CD4-positive, alpha-beta memory T cell (primary cell): ENCODE results near the gene EGFL7. TPM values are rescaled to one million over a fixed set of nuclear protein-coding genes. Genes with fewer than 3 reads are reported as not detected.

Experiments
- CTCF ChIA-PET: fragments of 350-600 bp; sonication (Branson Sonifier 250); formaldehyde crosslinking; loops from one replicate; lab custom pipeline; 2021; ENCODE audit warnings: inconsistent platforms; ENCODE audit not compliant: partially characterized antibody; lab: Charles Lee
- POLR2A ChIA-PET: fragments of 350-600 bp; sonication (Branson Sonifier 250); formaldehyde crosslinking; loops from one replicate; lab custom pipeline; 2021; ENCODE audit not compliant: partially characterized antibody; lab: Charles Lee
- DNase-seq, 5 donors: peaks; one replicate each; pipeline versions ENCODE4 v3.0.0 to v3.0.0-alpha.2; 2020 to 2022; ENCODE audit warnings: mixed read lengths in 1 of 5
- H3K27ac ChIP-seq: one replicate; pipeline ENCODE4 v1.7.0; 2013; ENCODE audit warnings: low read depth, low read length
- H3K27me3 ChIP-seq: 2 replicates; pipeline ENCODE4 v1.7.0; 2013; ENCODE audit warnings: mild to moderate bottlenecking, low read length, moderate library complexity; ENCODE audit not compliant: insufficient read depth
- H3K36me3 ChIP-seq: 2 replicates; pipeline ENCODE4 v1.7.0; 2013; ENCODE audit warnings: mild to moderate bottlenecking, low read length, moderate library complexity; ENCODE audit not compliant: insufficient read depth
- H3K4me1 ChIP-seq: 2 replicates; pipeline ENCODE4 v1.7.0; 2013; ENCODE audit warnings: mild to moderate bottlenecking, low read length, moderate library complexity; ENCODE audit not compliant: insufficient read depth
- H3K4me3 ChIP-seq, 2 donors: one replicate each; pipeline ENCODE4 v1.7.0; 2013; ENCODE audit warnings: low read length in 2 of 2, mild to moderate bottlenecking in 1 of 2
- H3K9me3 ChIP-seq, 2 donors: one replicate each; pipeline ENCODE4 v1.7.0; 2013; ENCODE audit warnings: low read length in 2 of 2, control low read depth in 1 of 2; ENCODE audit not compliant: control insufficient read depth in 1 of 2
- H3K27ac Mint-ChIP-seq, 7 donors: one replicate each; pipeline ENCODE4 v1.8.0; 2020 to 2021; ENCODE audit warnings: mixed read lengths in 7 of 7, mild to moderate bottlenecking in 6 of 7, inconsistent platforms in 3 of 7, moderate library complexity in 3 of 7
- H3K27me3 Mint-ChIP-seq, 2 donors: one replicate each; pipeline ENCODE4 v1.8.0; 2020 to 2021; ENCODE audit warnings: mixed read lengths in 2 of 2
- H3K36me3 Mint-ChIP-seq, 2 donors: one replicate each; pipeline ENCODE4 v1.8.0; 2020 to 2021; ENCODE audit warnings: mixed read lengths in 2 of 2, inconsistent platforms in 1 of 2, mild to moderate bottlenecking in 1 of 2
- H3K4me1 Mint-ChIP-seq, 4 donors: one replicate each; pipeline ENCODE4 v1.8.0; 2020 to 2021; ENCODE audit warnings: mixed read lengths in 4 of 4, mild to moderate bottlenecking in 1 of 4
- H3K4me3 Mint-ChIP-seq, 8 donors: one replicate each; pipeline ENCODE4 v1.8.0; 2020 to 2021; ENCODE audit warnings: mixed read lengths in 8 of 8, mild to moderate bottlenecking in 7 of 8, moderate library complexity in 6 of 8, inconsistent platforms in 3 of 8
- H3K9me3 Mint-ChIP-seq, 8 donors: one replicate each; pipeline ENCODE4 v1.8.0; 2020 to 2021; ENCODE audit warnings: mixed read lengths in 8 of 8, mild to moderate bottlenecking in 5 of 8, inconsistent platforms in 3 of 8, moderate library complexity in 1 of 8
- intact Hi-C: fragments of 100-400 bp; cut with micrococcal nuclease; formaldehyde crosslinking; loops from one replicate; pipeline ENCODE4 v1.15.1; 2023
- polyA plus RNA-seq, 2 donors: library from polyadenylated mRNA; unstranded; fragments of 300-500 nt; fragmentation: Illumina TruSeq; gene quantifications; one replicate each; pipeline ENCODE4 v1.2.3, GENCODE V29; 2021
- total RNA-seq, 2 experiments: library from RNA; stranded (reverse); gene quantifications; one replicate each; pipeline ENCODE4 v1.2.3, GENCODE V29; 2021

EGFL7 gene
- total and polyA plus RNA-seq, 4 experiments from 2014 or later, result 0.64 TPM; not detected in 3

GRCh38 chr9:136666372-136667213 lies 3.9 kb downstream of the EGFL7 start:
- peaks cover 5% of the 10 kb centered on the region for H3K4me1 ChIP-seq
- no peaks in the 10 kb centered on the region for H3K27me3 ChIP-seq
- H3K27ac ChIP-seq, result no peak overlapping the region
- intact Hi-C loops, result no loop called here
- no peaks in the 10 kb centered on the region for H3K36me3 ChIP-seq
- CTCF ChIA-PET, result no interaction called here
- Mint-ChIP-seq H3K4me3 (peak overlapping the region in 6 of 8 donors; percentile 17 to 53 (median 38)), H3K27ac (no peak overlapping the region), H3K9me3 (no peaks in the 10 kb centered on the region), H3K36me3 (no peaks in the 10 kb centered on the region), H3K27me3 (peaks cover 2 to 7% of the 10 kb centered on the region in 2 donors), H3K4me1 (peaks cover 0 to 6% (median 0%) of the 10 kb centered on the region in 4 donors)
- H3K4me3 ChIP-seq, result no peak overlapping the region
- POLR2A ChIA-PET, result interaction anchor here (1.1 kb wide), 1 partner anchor 181 kb away, joined by 3 read pairs; no protein-coding TSS in a partner anchor
- no peak for DNase-seq
- no peaks in the 10 kb centered on the region for H3K9me3 ChIP-seq

GRCh38 chr9:136667214-136667939 lies 4.7 kb downstream of the EGFL7 start:
- H3K4me3 ChIP-seq, result no peak overlapping the region
- H3K36me3 ChIP-seq, result no peaks in the 10 kb centered on the region
- peaks cover 0 to 6% (median 0%) of the 10 kb centered on the region in 4 donors for H3K4me1 Mint-ChIP-seq
- no peaks in the 10 kb centered on the region for H3K36me3 Mint-ChIP-seq
- no peak overlapping the region for H3K27ac Mint-ChIP-seq
- no peaks in the 10 kb centered on the region for H3K9me3 ChIP-seq
- intact Hi-C loops, result no loop called here
- ChIA-PET CTCF (no interaction called here), POLR2A (no interaction called here)
- no peaks in the 10 kb centered on the region for H3K27me3 ChIP-seq
- peak overlapping the region in 1 of 8 donors; percentile 34 for H3K4me3 Mint-ChIP-seq
- no peaks in the 10 kb centered on the region for H3K9me3 Mint-ChIP-seq
- no peak overlapping the region for H3K27ac ChIP-seq
- peaks cover 5% of the 10 kb centered on the region for H3K4me1 ChIP-seq
- peaks cover 2 to 7% of the 10 kb centered on the region in 2 donors for H3K27me3 Mint-ChIP-seq
- DNase-seq, result no peak

- peaks cover 2 to 6% of the 10 kb centered on the region in 2 donors for H3K27me3 Mint-ChIP-seq
- H3K4me3 Mint-ChIP-seq, result no peak overlapping the region
- no peak overlapping the region for H3K27ac Mint-ChIP-seq
- H3K27me3 ChIP-seq, result no peaks in the 10 kb centered on the region
- H3K4me1 ChIP-seq, result peaks cover 5% of the 10 kb centered on the region
- H3K4me3 ChIP-seq, result no peak overlapping the region
- intact Hi-C loops, result no loop called here
- H3K9me3 Mint-ChIP-seq, result no peaks in the 10 kb centered on the region
- no peak for DNase-seq
- H3K27ac ChIP-seq, result no peak overlapping the region
- ChIA-PET POLR2A (no interaction called here), CTCF (no interaction called here)
- no peaks in the 10 kb centered on the region for H3K9me3 ChIP-seq
- no peaks in the 10 kb centered on the region for H3K36me3 Mint-ChIP-seq
- H3K4me1 Mint-ChIP-seq, result peaks cover 0 to 6% (median 0%) of the 10 kb centered on the region in 4 donors
- H3K36me3 ChIP-seq, result no peaks in the 10 kb centered on the region
Observed at GRCh38 chr9:136667940-136668760, 5.4 kb downstream of the EGFL7 start.

- H3K36me3 Mint-ChIP-seq, result peaks cover 0 to 3% of the 10 kb centered on the region in 2 donors
- H3K27me3 ChIP-seq, result no peaks in the 10 kb centered on the region
- DNase-seq, result no peak
- H3K27ac Mint-ChIP-seq, result no peak overlapping the region
- peak overlapping the region in 1 of 8 donors; percentile 32 for H3K4me3 Mint-ChIP-seq
- H3K27me3 Mint-ChIP-seq, result peaks cover 2 to 5% of the 10 kb centered on the region in 2 donors
- ChIA-PET CTCF (no interaction called here), POLR2A (no interaction called here)
- H3K36me3 ChIP-seq, result no peaks in the 10 kb centered on the region
- no peaks in the 10 kb centered on the region for H3K9me3 Mint-ChIP-seq
- no peak overlapping the region for H3K27ac ChIP-seq
- no peak overlapping the region for H3K4me3 ChIP-seq
- peaks cover 0 to 6% (median 0%) of the 10 kb centered on the region in 4 donors for H3K4me1 Mint-ChIP-seq
- H3K9me3 ChIP-seq, result no peaks in the 10 kb centered on the region
- intact Hi-C loops, result no loop called here
- peaks cover 5% of the 10 kb centered on the region for H3K4me1 ChIP-seq
Observed at GRCh38 chr9:136668983-136669790, 6.5 kb downstream of the EGFL7 start.

DNA sequence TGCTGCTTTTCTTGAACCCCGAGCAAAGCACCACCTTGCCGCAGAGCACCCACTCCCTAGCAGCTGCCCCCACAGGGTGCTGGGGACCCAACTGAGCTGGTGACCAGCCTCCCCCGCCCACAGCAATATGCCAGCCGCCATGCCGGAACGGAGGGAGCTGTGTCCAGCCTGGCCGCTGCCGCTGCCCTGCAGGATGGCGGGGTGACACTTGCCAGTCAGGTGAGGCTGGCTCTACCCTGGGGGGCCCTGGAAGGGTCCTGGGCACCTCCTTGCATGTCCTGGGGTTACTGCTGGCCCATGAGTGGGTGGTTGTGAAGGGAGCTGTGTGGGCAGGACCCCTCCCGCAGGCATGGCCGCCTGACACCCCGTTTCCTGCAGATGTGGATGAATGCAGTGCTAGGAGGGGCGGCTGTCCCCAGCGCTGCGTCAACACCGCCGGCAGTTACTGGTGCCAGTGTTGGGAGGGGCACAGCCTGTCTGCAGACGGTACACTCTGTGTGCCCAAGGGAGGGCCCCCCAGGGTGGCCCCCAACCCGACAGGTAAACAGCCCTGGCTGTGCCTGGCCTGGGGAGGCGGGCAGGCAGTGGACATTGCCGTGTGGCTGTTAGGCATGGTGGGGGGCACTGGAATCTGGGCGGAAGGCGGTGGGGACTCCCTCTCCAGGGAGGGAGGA lies 7.2 kb downstream of the EGFL7 start:
- Mint-ChIP-seq H3K9me3 (no peaks in the 10 kb centered on the region), H3K4me3 (no peak overlapping the region), H3K27me3 (peaks cover 2 to 3% of the 10 kb centered on the region in 2 donors), H3K36me3 (peaks cover 0 to 3% of the 10 kb centered on the region in 2 donors), H3K4me1 (peaks cover 0 to 4% (median 0%) of the 10 kb centered on the region in 4 donors), H3K27ac (no peak overlapping the region)
- Histone ChIP-seq H3K27me3 (no peaks in the 10 kb centered on the region), H3K9me3 (no peaks in the 10 kb centered on the region), H3K36me3 (no peaks in the 10 kb centered on the region), H3K4me1 (peaks cover 4% of the 10 kb centered on the region), H3K4me3 (no peak overlapping the region), H3K27ac (no peak overlapping the region)
- no peak for DNase-seq
- CTCF ChIA-PET, result interaction anchor here (0.6 kb wide), 1 partner anchor 19 kb away, joined by 3 read pairs; no protein-coding TSS in a partner anchor
- POLR2A ChIA-PET, result no interaction called here
- intact Hi-C loops, result no loop called here

DNA sequence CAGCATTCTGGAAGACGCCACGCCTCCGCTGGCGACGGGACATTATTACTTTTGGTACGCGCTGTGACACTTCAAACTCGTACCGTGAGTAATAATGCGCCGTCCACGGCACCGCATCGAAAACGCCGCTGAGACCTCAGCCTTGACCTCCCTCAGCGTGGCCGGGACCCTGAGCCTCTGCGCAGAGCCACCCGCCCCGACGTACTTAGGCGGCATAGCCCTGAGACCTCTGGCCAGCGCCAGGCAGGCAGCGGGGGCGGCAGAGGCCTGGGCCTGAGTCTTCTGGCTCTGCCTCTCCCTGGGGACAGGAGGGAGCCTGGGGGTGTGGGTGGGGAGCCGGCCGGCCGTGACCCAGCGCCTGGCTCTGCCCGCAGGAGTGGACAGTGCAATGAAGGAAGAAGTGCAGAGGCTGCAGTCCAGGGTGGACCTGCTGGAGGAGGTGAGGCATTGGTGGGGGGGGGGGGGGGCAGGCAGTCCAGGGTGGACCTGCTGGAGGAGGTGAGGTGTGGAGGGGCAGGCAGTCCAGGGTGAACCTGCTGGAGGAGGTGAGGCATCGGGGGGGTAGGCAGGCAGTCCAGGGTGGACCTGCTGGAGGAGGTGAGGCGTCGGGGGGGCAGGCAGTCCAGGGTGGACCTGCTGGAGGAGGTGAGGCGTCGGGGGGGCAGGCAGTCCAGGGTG lies 8.0 kb downstream of the EGFL7 start:
- no peak overlapping the region for H3K27ac ChIP-seq
- no peaks in the 10 kb centered on the region for H3K4me1 ChIP-seq
- H3K9me3 ChIP-seq, result no peaks in the 10 kb centered on the region
- Mint-ChIP-seq H3K27ac (no peak overlapping the region), H3K36me3 (peaks cover 0 to 3% of the 10 kb centered on the region in 2 donors), H3K4me3 (no peak overlapping the region), H3K4me1 (no peaks in the 10 kb centered on the region), H3K9me3 (no peaks in the 10 kb centered on the region), H3K27me3 (peaks cover 2 to 3% of the 10 kb centered on the region in 2 donors)
- DNase-seq, result no peak
- intact Hi-C loops, result no loop called here
- ChIA-PET POLR2A (interaction anchor here (1.6 kb wide), 1 partner anchor 16 kb away, joined by 4 read pairs; no protein-coding TSS in a partner anchor), CTCF (interaction anchor here (0.6 to 1.8 kb wide), 4 partner anchors 39 to 324 kb away, joined by 3 to 6 read pairs (median 4); no protein-coding TSS in a partner anchor)
- no peaks in the 10 kb centered on the region for H3K27me3 ChIP-seq
- no peak overlapping the region for H3K4me3 ChIP-seq
- no peaks in the 10 kb centered on the region for H3K36me3 ChIP-seq
